K562 (cell line): ENCODE measurements around the gene TMEM185B. TPM values are rescaled to one million over a fixed set of nuclear protein-coding genes. Genes with fewer than 3 reads are reported as not detected.

Experiments
- MCM3 ChIP-seq: fragments of 450-650 bp; IDR thresholded peaks from 2 replicates; pipeline ENCODE4 v1.6.1; 2016
- ZBTB40 ChIP-seq, 2 experiments: fragments of 450-650 bp in 1 of 2; sonication (generic) in 1 of 2; formaldehyde crosslinking in 1 of 2; IDR thresholded peaks; 2 replicates each; pipeline versions ENCODE4 v1.7.1 to v1.9.0; 2016 to 2022; ENCODE audit warnings: inconsistent platforms in 1 of 2, mild to moderate bottlenecking in 1 of 2, missing genetic modification reagents in 1 of 2
- ZNF41 ChIP-seq: fragments of 250-450 bp; sonication (Bioruptor Pico); conservative IDR thresholded peaks from 2 replicates; pipeline ENCODE4 v1.4.0; 2020; ENCODE audit warnings: mild to moderate bottlenecking
- polyA plus RNA-seq, 8 experiments: library from polyadenylated mRNA; depleted of rRNA in 4 of 8; stranded (reverse) in 5 of 8; unstranded in 3 of 8; fragments of >200 nt; fragmentation: Nextera tagmentation in 2 of 8; fragmentation: Illumina TruSeq in 1 of 8; extraction: Ambion mirVana in 2 of 8; extraction: Trizol in 1 of 8; gene quantifications; 2 replicates each; pipeline versions ENCODE4 v1.2.1 to v1.2.3, GENCODE V29; 2011 to 2014; ENCODE audit warnings: inconsistent platforms in 1 of 8, missing spikeins in 1 of 8
- total RNA-seq, 7 experiments: library from RNA; depleted of rRNA in 6 of 7; stranded (reverse); fragments of >200 nt in 6 of 7; fragmentation: Illumina TruSeq in 2 of 7; extraction: Trizol in 2 of 7; gene quantifications; 2 replicates each; pipeline versions ENCODE4 v1.2.1 to v1.2.3, GENCODE V29; 2011 to 2021; ENCODE audit warnings: low replicate concordance in 1 of 7

Gene TMEM185B
- total and polyA plus RNA-seq, 9 of the 15 experiments (the other 6 are each of a cell fraction or from before 2014, with no cell fraction given): 2.9 to 28.2 (median 11.5) TPM

GRCh38 chr2:120230515-120231471 lies 7.6 kb upstream of the TMEM185B start (continued):
- TF ChIP-seq ZBTB40 (IDR thresholded peaks at IDR 0.05) (no peak), ZBTB40 (CRISPR knock-in tag; IDR thresholded peaks at IDR 0.05) (no peak), MCM3 (no peak), ZNF41 (CRISPR knock-in tag) (no peak)
- TF ChIP-seq, all 486 proteins: peak for 0
